Smooth muscle cell (in vitro differentiated cells): ENCODE results near the gene TEAD1. TPM values are rescaled to one million over a fixed set of nuclear protein-coding genes. Genes with fewer than 3 reads are reported as not detected.

ENCODE experiments used
- DNase-seq: peaks from one replicate; lab custom pipeline; 2025; ENCODE audit not compliant: unreplicated experiment; lab: John Stamatoyannopoulos, UW
- H2AFZ ChIP-seq: fragments of 200-600 bp; sonication (generic); 2 replicates; pipeline ENCODE4 v1.6.0; 2016; ENCODE audit warnings: antibody characterized with exemption, low read depth, mild to moderate bottlenecking
- H3F3A ChIP-seq: fragments of 200-600 bp; sonication (generic); 2 replicates; pipeline ENCODE4 v1.6.0; 2017; ENCODE audit warnings: antibody characterized with exemption, low read depth
- H3K27ac ChIP-seq: fragments of 200-600 bp; sonication (generic); 2 replicates; pipeline ENCODE4 v1.5.1; 2016; ENCODE audit warnings: low read depth, mild to moderate bottlenecking
- H3K27me3 ChIP-seq: fragments of 200-600 bp; sonication (generic); 2 replicates; pipeline ENCODE4 v1.6.1; 2016; ENCODE audit warnings: low read depth, mild to moderate bottlenecking
- H3K36me3 ChIP-seq: fragments of 200-600 bp; sonication (generic); 2 replicates; pipeline ENCODE4 v1.5.1; 2016; ENCODE audit warnings: low read depth
- H3K4me1 ChIP-seq: fragments of 200-600 bp; sonication (generic); 2 replicates; pipeline ENCODE4 v1.5.1; 2016; ENCODE audit warnings: low read depth
- H3K4me2 ChIP-seq: fragments of 200-600 bp; sonication (generic); 2 replicates; pipeline ENCODE4 v1.6.0; 2016; ENCODE audit warnings: mild to moderate bottlenecking
- H3K4me3 ChIP-seq: fragments of 200-600 bp; sonication (generic); 2 replicates; pipeline ENCODE4 v1.5.1; 2016; ENCODE audit warnings: mild to moderate bottlenecking
- H3K79me2 ChIP-seq: fragments of 200-600 bp; sonication (generic); 2 replicates; pipeline ENCODE4 v1.6.0; 2016; ENCODE audit warnings: low read depth, mild to moderate bottlenecking
- H3K9ac ChIP-seq: fragments of 200-600 bp; sonication (generic); 2 replicates; pipeline ENCODE4 v1.6.0; 2016; ENCODE audit warnings: low read depth
- H3K9me3 ChIP-seq: fragments of 200-600 bp; sonication (generic); replicated peaks from 2 replicates; pipeline ENCODE4 v1.5.1; 2016; ENCODE audit warnings: low read depth
- H4K20me1 ChIP-seq: fragments of 200-600 bp; sonication (generic); 2 replicates; pipeline ENCODE4 v1.6.0; 2016; ENCODE audit warnings: low read depth
- WGBS: methylation state at CpG from one replicate; pipeline ENCODE4 v1.1.7; 2016; ENCODE audit warnings: low lambda C conversion rate; 5-methylcytosine and 5-hydroxymethylcytosine counted together
- polyA plus RNA-seq: library from polyadenylated mRNA; unstranded; fragments of >200 nt; fragmentation: Nextera tagmentation; extraction: Ambion mirVana; gene quantifications from 2 replicates; pipeline ENCODE4 v1.2.1, GENCODE V29; 2016
- total RNA-seq: library from RNA; depleted of rRNA; stranded (reverse); fragments of >200 nt; gene quantifications from 2 replicates; pipeline ENCODE4 v1.2.3, GENCODE V29; 2014
- TF ChIP-seq, protein P1 (sequence below): fragments of 200-600 bp; sonication (generic); IDR thresholded peaks from 2 replicates; pipeline ENCODE4 v1.5.1; 2017; ENCODE audit warnings: borderline replicate concordance, mild to moderate bottlenecking, antibody characterized with exemption; ENCODE audit not compliant: insufficient read depth, poor library complexity, severe bottlenecking

Gene TEAD1
- total and polyA plus RNA-seq, 2 experiments from 2014 or later, result 63.0 to 181 TPM

DNA sequence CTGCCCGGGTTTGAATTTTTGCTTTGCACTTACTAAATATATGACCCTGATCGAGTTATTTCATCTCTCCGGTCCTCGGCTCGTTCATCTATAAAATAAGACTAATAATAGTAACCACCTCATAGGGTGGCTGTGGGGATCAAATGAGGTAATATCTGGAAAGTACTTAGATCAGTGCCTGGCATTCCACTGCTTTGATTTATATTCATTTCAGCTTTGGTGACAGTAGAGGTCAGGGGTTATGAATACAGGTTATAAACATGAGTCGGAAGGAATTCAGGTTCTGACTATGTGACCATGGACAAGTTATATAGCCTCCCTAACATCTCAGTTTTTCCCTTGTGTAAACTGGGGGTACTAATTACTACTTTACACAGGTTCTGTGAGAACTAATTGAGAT is 2.9 kb upstream of the TEAD1 start:
- H3K4me3 ChIP-seq, result no peak overlapping the region
- no peaks in the 10 kb centered on the region for H4K20me1 ChIP-seq
- H2AFZ ChIP-seq, result no peak overlapping the region
- H3K9me3 ChIP-seq, result no peaks in the 10 kb centered on the region
- peaks cover 25% of the 10 kb centered on the region for H3K79me2 ChIP-seq
- no peak for DNase-seq
- no peak overlapping the region for H3K27ac ChIP-seq
- TF ChIP-seq, protein P1, sequence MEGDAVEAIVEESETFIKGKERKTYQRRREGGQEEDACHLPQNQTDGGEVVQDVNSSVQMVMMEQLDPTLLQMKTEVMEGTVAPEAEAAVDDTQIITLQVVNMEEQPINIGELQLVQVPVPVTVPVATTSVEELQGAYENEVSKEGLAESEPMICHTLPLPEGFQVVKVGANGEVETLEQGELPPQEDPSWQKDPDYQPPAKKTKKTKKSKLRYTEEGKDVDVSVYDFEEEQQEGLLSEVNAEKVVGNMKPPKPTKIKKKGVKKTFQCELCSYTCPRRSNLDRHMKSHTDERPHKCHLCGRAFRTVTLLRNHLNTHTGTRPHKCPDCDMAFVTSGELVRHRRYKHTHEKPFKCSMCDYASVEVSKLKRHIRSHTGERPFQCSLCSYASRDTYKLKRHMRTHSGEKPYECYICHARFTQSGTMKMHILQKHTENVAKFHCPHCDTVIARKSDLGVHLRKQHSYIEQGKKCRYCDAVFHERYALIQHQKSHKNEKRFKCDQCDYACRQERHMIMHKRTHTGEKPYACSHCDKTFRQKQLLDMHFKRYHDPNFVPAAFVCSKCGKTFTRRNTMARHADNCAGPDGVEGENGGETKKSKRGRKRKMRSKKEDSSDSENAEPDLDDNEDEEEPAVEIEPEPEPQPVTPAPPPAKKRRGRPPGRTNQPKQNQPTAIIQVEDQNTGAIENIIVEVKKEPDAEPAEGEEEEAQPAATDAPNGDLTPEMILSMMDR, result no peak
- no peaks in the 10 kb centered on the region for H3K36me3 ChIP-seq
- no peaks in the 10 kb centered on the region for H3K27me3 ChIP-seq
- 92% methylated on average over 6 of the region's 6 CpGs for whole genome bisulfite sequencing
- no peak overlapping the region for H3K9ac ChIP-seq
- H3K4me2 ChIP-seq, result no peak overlapping the region
- H3K4me1 ChIP-seq, result no peaks in the 10 kb centered on the region
- peaks cover 8% of the 10 kb centered on the region for H3F3A ChIP-seq

DNA sequence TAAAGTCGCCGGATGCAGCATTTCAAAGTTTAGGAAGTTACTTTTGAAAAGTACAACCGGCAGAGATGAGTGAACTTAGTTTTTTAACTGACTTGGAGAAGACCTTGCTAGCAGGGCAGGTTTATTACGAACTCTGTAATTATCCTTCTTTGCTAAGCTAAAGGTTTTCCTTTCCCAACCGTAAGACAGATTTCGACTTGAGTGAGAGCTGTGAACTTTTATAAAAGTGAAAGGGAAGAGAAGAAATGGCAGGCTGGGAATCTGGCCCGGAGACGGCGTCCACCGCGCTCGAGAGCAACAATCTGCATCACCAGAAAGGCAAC is 659 bp upstream of the TEAD1 start:
- Histone ChIP-seq H3F3A (peaks cover 15% of the 10 kb centered on the region), H3K9ac (peak overlapping the region; percentile 84), H3K4me2 (peak overlapping the region; percentile 84), H3K4me3 (peak overlapping the region; percentile 78), H3K27me3 (no peaks in the 10 kb centered on the region), H3K36me3 (no peaks in the 10 kb centered on the region), H3K27ac (peak overlapping the region; percentile 85), H3K9me3 (no peaks in the 10 kb centered on the region), H2AFZ (peak overlapping the region; percentile 91), H3K79me2 (peaks cover 47% of the 10 kb centered on the region), H3K4me1 (peaks cover 17% of the 10 kb centered on the region), H4K20me1 (peaks cover 4% of the 10 kb centered on the region)
- no peak for DNase-seq
- WGBS, result 14% methylated on average over 12 of the region's 12 CpGs
- TF ChIP-seq, protein P1, result no peak

GRCh38 chr11:12674571-12674935 is 332 bp downstream of the TEAD1 start:
- Histone ChIP-seq H3K4me3 (peak overlapping the region; percentile 78), H2AFZ (no peak overlapping the region), H3K79me2 (peaks cover 57% of the 10 kb centered on the region), H3K27ac (peak overlapping the region; percentile 83), H3K4me2 (peak overlapping the region; percentile 88), H3K9me3 (no peaks in the 10 kb centered on the region), H3F3A (peaks cover 21% of the 10 kb centered on the region), H3K27me3 (no peaks in the 10 kb centered on the region), H4K20me1 (peaks cover 4% of the 10 kb centered on the region), H3K9ac (peak overlapping the region; percentile 84), H3K4me1 (peaks cover 27% of the 10 kb centered on the region), H3K36me3 (no peaks in the 10 kb centered on the region)
- TF ChIP-seq, protein P1, result no peak
- DNase-seq, result no peak
- WGBS, result 0% methylated on average over 9 of the region's 46 CpGs

DNA sequence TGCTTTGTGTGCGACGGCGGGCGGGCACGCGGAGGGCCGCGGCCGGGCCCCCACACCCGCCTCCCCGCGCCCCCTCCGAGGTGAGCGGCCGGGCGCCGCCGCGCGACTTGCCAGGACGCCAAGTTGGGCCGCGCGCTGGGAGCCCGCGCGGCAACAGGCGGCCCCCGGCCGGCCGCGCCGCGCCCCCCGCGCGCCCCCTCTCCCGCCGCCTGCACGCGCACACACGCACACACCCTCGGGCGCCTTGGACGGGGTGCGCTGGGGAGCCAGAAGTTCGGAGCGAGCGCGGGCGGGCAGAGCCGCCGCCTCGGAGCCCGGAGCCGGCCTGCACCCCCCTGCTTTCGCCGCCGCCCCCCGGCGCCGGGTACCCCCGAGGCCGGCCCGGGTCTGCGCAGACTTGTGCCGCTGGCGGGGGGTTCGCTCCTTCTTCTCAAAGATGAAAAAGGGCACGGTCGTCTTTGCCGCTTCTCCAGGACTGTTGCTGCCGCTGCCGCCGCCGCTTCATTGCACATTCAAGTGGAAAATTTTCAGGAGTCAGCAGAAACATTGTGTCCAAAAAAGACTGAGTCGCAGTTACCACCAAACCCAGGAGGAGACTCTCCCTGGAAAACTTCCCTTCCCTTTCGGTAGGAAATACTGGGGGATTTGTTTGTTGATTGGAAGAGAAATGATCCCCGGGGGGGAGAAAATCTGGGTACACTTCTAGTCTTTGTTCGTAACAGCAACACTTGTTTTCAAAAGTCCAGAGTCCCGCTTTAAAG is 895 bp downstream of the TEAD1 start:
- Histone ChIP-seq H3F3A (peaks cover 21% of the 10 kb centered on the region), H4K20me1 (peaks cover 4% of the 10 kb centered on the region), H3K27me3 (no peaks in the 10 kb centered on the region), H2AFZ (no peak overlapping the region), H3K9ac (peak overlapping the region; percentile 87), H3K9me3 (no peaks in the 10 kb centered on the region), H3K36me3 (no peaks in the 10 kb centered on the region), H3K4me2 (peak overlapping the region; percentile 88), H3K4me1 (peaks cover 31% of the 10 kb centered on the region), H3K79me2 (peaks cover 63% of the 10 kb centered on the region), H3K27ac (peak overlapping the region; percentile 99), H3K4me3 (peak overlapping the region; percentile 78)
- under 1% methylated on average over 17 of the region's 81 CpGs for WGBS
- no peak for DNase-seq
- TF ChIP-seq, protein P1, result no peak
